GM18499 (cell line): ENCODE data around the gene ZNF143.

Experiments used
- ATAC-seq: cut with Tn5 transposase; IDR thresholded peaks from one replicate; pipeline ENCODE4 v1.9.1; 2021; ENCODE audit warnings: moderate number of reproducible peaks; ENCODE audit not compliant: insufficient read depth, unreplicated experiment

Gene ZNF143

GRCh38 chr11:9573052-9573774, 112.4 kb downstream of the ZNF143 start, which contains the start of gene WEE1:
WEE1 (plus strand) TSS chr11:9573670; CDS start chr11:9573934, 264 bp downstream.
- ATAC-seq = peak; percentile 65

DNA sequence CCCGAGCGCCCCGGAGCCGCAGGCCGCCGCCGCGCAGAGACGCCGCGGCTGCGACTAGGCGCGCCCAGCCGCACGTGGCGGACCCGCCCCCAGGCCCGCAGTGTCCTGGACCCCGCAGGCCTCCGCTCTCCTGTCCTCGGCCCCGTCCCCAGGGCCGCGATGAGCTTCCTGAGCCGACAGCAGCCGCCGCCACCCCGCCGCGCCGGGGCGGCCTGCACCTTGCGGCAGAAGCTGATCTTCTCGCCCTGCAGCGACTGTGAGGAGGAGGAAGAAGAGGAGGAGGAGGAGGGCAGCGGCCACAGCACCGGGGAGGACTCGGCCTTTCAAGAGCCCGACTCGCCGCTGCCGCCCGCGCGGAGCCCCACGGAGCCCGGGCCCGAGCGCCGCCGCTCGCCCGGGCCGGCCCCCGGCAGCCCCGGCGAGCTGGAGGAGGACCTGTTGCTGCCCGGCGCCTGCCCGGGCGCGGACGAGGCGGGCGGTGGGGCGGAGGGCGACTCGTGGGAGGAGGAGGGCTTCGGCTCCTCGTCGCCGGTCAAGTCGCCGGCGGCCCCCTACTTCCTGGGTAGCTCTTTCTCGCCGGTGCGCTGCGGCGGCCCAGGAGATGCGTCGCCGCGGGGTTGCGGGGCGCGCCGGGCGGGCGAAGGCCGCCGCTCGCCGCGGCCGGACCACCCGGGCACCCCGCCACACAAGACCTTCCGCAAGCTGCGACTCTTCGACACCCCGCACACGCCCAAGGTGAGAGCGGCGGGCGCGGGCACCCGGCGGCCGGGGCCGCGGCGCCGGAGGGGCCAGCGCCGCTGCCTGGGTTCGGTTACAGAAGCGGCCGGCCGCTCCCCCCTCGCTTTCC, 113.2 kb downstream of the ZNF143 start:
- peak; percentile 1 for ATAC-seq

- ATAC-seq = no peak
Observed at GRCh38 chr11:9574622-9575259, 113.9 kb downstream of the ZNF143 start.

DNA sequence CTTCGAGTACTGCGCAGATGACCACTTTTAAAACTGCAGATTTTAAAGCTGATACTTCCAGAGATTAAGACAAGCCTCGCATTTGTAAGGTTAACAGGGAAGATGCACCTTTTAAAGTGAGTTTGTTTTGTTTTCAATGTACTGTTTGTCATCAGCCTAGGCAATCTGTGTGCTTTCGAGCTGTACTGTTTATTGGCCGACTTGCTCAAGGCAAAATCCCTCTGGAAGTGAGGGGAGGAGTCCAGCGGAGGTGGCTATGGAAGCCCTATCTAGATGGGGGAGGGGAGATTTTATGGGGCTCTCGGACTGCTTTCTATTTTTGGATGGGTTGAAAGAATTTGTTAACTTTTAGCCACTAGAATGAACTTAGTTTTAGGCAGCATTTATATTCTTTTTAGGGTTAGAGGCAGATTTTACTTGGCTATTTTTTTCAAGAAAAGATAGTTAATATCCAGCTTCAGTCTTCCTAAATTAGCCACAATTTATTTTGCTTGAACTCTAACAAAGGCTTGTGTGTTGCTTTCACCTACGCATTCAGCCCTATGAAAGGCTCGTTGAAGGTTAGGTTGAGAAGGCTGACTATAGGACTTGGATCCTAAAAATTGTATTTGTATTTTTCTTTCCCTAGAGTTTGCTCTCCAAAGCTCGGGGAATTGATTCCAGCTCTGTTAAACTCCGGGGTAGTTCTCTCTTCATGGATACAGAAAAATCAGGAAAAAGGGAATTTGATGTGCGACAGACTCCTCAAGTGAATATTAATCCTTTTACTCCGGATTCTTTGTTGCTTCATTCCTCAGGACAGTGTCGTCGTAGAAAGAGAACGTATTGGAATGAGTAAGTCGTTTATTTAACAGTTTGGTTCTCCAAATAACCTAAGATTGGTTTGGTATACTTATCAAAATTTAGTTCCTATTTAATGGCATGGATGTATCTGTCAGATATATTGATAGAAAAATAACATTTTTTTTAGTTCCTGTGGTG, 114.7 kb downstream of the ZNF143 start:
- ATAC-seq = no peak

DNA sequence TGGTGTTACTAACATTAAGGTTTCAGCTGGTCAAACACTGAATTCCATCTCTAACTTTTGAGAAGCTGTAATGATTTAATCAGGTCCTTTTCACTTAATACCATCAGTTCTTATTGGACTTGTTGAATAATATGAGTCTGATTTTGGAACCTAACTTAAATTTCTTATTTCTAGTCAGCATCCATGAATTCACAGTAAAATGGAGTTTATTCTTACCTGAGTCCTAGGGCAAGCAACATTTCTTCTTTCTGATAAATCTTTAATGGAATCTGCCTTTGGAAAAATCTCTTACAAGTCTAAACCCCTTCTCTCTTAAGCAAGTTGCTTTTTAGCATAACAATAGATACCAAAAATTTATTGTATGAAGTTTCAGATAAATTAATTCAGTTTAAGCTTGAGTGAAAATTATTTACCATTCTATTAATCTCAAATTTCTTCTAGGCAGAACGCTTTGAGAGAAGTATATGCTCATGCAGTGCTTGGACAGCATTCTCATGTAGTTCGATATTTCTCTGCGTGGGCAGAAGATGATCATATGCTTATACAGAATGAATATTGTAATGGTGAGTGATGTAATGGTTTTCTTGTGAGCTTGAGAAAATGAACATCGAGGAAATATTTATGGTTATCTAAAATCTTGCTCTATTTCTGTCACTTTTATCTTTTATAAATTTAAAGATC, 116.0 kb downstream of the ZNF143 start:
- no peak for ATAC-seq

DNA sequence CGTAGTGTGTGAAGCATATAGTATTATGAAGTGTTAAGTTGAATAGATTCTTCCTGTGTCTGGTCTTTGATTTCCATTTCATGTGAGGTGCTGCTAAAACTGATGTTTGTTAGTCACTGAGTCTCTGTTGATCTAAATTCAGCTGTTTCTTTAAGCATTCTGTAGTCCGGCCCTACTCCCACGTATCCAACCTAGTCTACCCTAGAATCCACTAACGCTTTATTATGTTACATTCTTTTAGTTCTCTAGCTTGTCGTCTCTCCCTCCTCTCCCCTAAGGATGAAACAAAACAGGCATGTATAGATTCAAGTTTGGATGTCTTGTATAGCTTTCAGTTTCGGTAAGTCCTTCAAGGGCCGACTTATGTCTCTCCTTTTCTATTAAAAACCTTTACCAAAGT, 116.7 kb downstream of the ZNF143 start:
- no peak for ATAC-seq
